Esophagus muscularis mucosa (tissue), 4 donors: ENCODE data around the gene ALDH1A3. TPM values are rescaled to one million over a fixed set of nuclear protein-coding genes. Genes with fewer than 3 reads are reported as not detected.

Experiments used
- DNase-seq: peaks from one replicate; pipeline ENCODE4 v3.0.0-alpha.2; 2017; ENCODE audit errors: extremely low spot score
- H3K27ac ChIP-seq, 4 donors: fragments of 200-600 bp; sonication (generic); replicated peaks in 1 of 4; 1 replicate in 3 of 4; 2 replicates in 1 of 4; pipeline ENCODE4 v1.5.1; 2016 to 2019; ENCODE audit warnings: mild to moderate bottlenecking in 1 of 4
- H3K27me3 ChIP-seq, 4 donors: fragments of 200-600 bp; sonication (generic); one replicate each; pipeline versions ENCODE4 v1.5.1 to v1.6.0; 2016 to 2019
- H3K36me3 ChIP-seq, 4 donors: fragments of 200-600 bp; sonication (generic); one replicate each; pipeline ENCODE4 v1.5.1; 2016 to 2019
- H3K4me1 ChIP-seq, 4 donors: fragments of 200-600 bp; sonication (generic); one replicate each; pipeline ENCODE4 v1.5.1; 2016 to 2019
- H3K4me3 ChIP-seq, 4 donors: fragments of 200-600 bp; sonication (generic); 1 replicate in 2 of 4; 2 replicates in 2 of 4; pipeline ENCODE4 v1.5.1; 2016 to 2019; ENCODE audit warnings: mild to moderate bottlenecking in 4 of 4, moderate library complexity in 1 of 4
- H3K9me3 ChIP-seq, 4 donors: fragments of 200-600 bp; sonication (generic); 1 replicate in 3 of 4; 2 replicates in 1 of 4; pipeline ENCODE4 v1.5.1; 2016 to 2019
- CTCF ChIP-seq, 3 experiments: fragments of 200-600 bp in 2 of 3; fragments of 450-650 bp in 1 of 3; sonication (generic) in 2 of 3; IDR thresholded peaks; one replicate each; pipeline ENCODE4 v1.5.1; 2017 to 2019; ENCODE audit warnings: antibody characterized with exemption in 3 of 3, mild to moderate bottlenecking in 2 of 3, moderate library complexity in 1 of 3
- EP300 ChIP-seq: sonication (generic); formaldehyde crosslinking; IDR thresholded peaks from one replicate; pipeline ENCODE4 v1.6.1; 2017; ENCODE audit warnings: antibody characterized with exemption
- POLR2A ChIP-seq: fragments of 450-650 bp; IDR thresholded peaks from one replicate; pipeline ENCODE4 v1.6.1; 2017; ENCODE audit warnings: antibody characterized with exemption, moderate library complexity, mild to moderate bottlenecking, low read depth
- POLR2AphosphoS5 ChIP-seq, 2 donors: sonication (generic); formaldehyde crosslinking; IDR thresholded peaks; one replicate each; pipeline ENCODE4 v1.6.1; 2017; ENCODE audit warnings: antibody characterized with exemption in 2 of 2
- WGBS: methylation state at CpG from one replicate; pipeline ENCODE4 v1.1.5; 2018; 5-methylcytosine and 5-hydroxymethylcytosine counted together
- intact Hi-C: fragments of 100-400 bp; cut with DNase I; formaldehyde crosslinking; loops from one replicate; pipeline ENCODE4 v1.15.1; 2023
- total RNA-seq, 4 donors: library from RNA; depleted of rRNA; stranded (reverse); fragments of >200 nt; gene quantifications; one replicate each; pipeline versions ENCODE4 v1.1.0 to v1.2.1, GENCODE V29; 2016

The ALDH1A3 gene
- total RNA-seq, 4 donors from 2014 or later: 36.7 to 131 (median 59.4) TPM

- H3K4me3 ChIP-seq: peak overlapping the region; percentile 59 to 82 (median 70)
- no peak for TF ChIP-seq POLR2AphosphoS5 (IDR thresholded peaks at IDR 0.05)
- no peak for TF ChIP-seq CTCF (IDR thresholded peaks at IDR 0.05)
- TF ChIP-seq POLR2A: no peak
- no peak for TF ChIP-seq EP300
- no peak for DNase-seq
- H3K9me3 ChIP-seq: no peaks in the 10 kb centered on the region
- intact Hi-C loops: loop anchor here (2.0 to 10.0 kb wide), 2 partner anchors 87 to 335 kb away; partner anchors contain the start of gene CHSY1
- H3K36me3 ChIP-seq: no peaks in the 10 kb centered on the region
- WGBS: 37% methylated on average over 7 of the region's 80 CpGs
- H3K27ac ChIP-seq: peak overlapping the region; percentile 63 to 82 (median 68)
- H3K4me1 ChIP-seq: peaks cover 4 to 39% (median 30%) of the 10 kb centered on the region in 4 donors
- H3K27me3 ChIP-seq: peaks cover 0 to 32% (median 4%) of the 10 kb centered on the region in 4 donors
Measured at GRCh38 chr15:100919481-100920405, 40.1 kb downstream of the ALDH1A3 start.

- Histone ChIP-seq H3K27me3 (peaks cover 0 to 32% (median 4%) of the 10 kb centered on the region in 4 donors), H3K36me3 (peaks cover 0 to 3% (median under 1%) of the 10 kb centered on the region in 4 donors), H3K27ac (no peak overlapping the region), H3K9me3 (no peaks in the 10 kb centered on the region), H3K4me1 (peaks cover 4 to 39% (median 30%) of the 10 kb centered on the region in 4 donors), H3K4me3 (peak overlapping the region in 2 of 4 donors; percentile 64 to 77)
- no peak for TF ChIP-seq CTCF (IDR thresholded peaks at IDR 0.05)
- TF ChIP-seq POLR2AphosphoS5 (IDR thresholded peaks at IDR 0.05): no peak
- TF ChIP-seq EP300: no peak
- no peak for TF ChIP-seq POLR2A
- intact Hi-C loops: no loop called here
- no peak for DNase-seq
- 85% methylated on average over 8 of the region's 8 CpGs for WGBS
Measured at GRCh38 chr15:100920516-100921135, 41.0 kb downstream of the ALDH1A3 start.

- intact Hi-C loops: no loop called here
- Histone ChIP-seq H3K27ac (peak overlapping the region in 2 of 4 donors; percentile 17 to 47), H3K9me3 (no peaks in the 10 kb centered on the region), H3K4me1 (peaks cover 3 to 37% (median 27%) of the 10 kb centered on the region in 4 donors), H3K36me3 (peaks cover 0 to 10% (median 4%) of the 10 kb centered on the region in 4 donors), H3K4me3 (no peak overlapping the region), H3K27me3 (peaks cover 0 to 22% (median 4%) of the 10 kb centered on the region in 4 donors)
- 56% methylated on average over 13 of the region's 13 CpGs for WGBS
- TF ChIP-seq EP300 (no peak), POLR2A (no peak), POLR2AphosphoS5 (IDR thresholded peaks at IDR 0.05) (no peak), CTCF (IDR thresholded peaks at IDR 0.05) (no peak)
- no peak for DNase-seq
Measured at GRCh38 chr15:100922192-100923040, 42.8 kb downstream of the ALDH1A3 start.

DNA sequence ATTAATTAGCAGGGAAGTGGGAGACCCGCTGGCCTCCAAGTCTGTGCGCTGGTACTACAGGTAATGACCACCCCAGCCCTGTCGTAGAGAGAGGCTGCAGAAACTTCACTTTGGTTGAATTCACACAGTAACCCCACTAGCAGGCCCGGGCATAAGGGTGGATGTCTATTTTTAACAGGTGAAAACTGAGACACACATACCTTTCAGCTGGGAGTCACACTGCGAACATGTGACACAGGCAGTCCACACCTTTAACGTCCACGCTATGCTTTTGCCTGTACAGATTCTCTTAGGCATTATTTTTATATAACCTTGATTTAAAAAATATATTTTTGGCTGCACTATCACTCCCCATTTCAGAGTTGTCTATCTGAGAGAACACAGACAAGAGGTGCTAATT is 43.4 kb downstream of the ALDH1A3 start:
- Histone ChIP-seq H3K36me3 (peaks cover 0 to 10% (median 7%) of the 10 kb centered on the region in 4 donors), H3K4me3 (no peak overlapping the region), H3K4me1 (peaks cover 0 to 30% (median 20%) of the 10 kb centered on the region in 4 donors), H3K27ac (peak overlapping the region in 2 of 4 donors; percentile 17 to 47), H3K9me3 (no peaks in the 10 kb centered on the region), H3K27me3 (peaks cover 0 to 16% (median 4%) of the 10 kb centered on the region in 4 donors)
- TF ChIP-seq CTCF (IDR thresholded peaks at IDR 0.05): no peak
- TF ChIP-seq POLR2AphosphoS5 (IDR thresholded peaks at IDR 0.05): no peak
- no peak for TF ChIP-seq EP300
- TF ChIP-seq POLR2A: no peak
- WGBS: 91% methylated on average over 7 of the region's 7 CpGs
- intact Hi-C loops: no loop called here
- DNase-seq: no peak
